Mucosa of descending colon (tissue), 3 donors: Measurements from ENCODE around the gene TM9SF2. TPM values are rescaled to one million over a fixed set of nuclear protein-coding genes. Genes with fewer than 3 reads are reported as not detected.

Source experiments
- ATAC-seq: fragments of 200-7000 bp; cut with Tn5 transposase; one replicate; pipeline ENCODE4 v1.9.1; 2020; ENCODE audit warnings: mild to moderate bottlenecking, moderate library complexity
- DNase-seq, 3 donors: peaks; one replicate each; pipeline ENCODE4 v3.0.0-alpha.2; 2020
- H3K36me3 ChIP-seq: fragments of 200-600 bp; one replicate; pipeline ENCODE4 v1.8.0; 2021; ENCODE audit warnings: low read depth, mild to moderate bottlenecking
- H3K4me1 ChIP-seq: fragments of 200-600 bp; one replicate; pipeline ENCODE4 v1.8.0; 2021; ENCODE audit warnings: low read depth, mild to moderate bottlenecking
- H3K4me3 ChIP-seq: fragments of 200-600 bp; one replicate; pipeline ENCODE4 v1.8.0; 2021; ENCODE audit warnings: mild to moderate bottlenecking
- H3K9me3 ChIP-seq: fragments of 200-600 bp; one replicate; pipeline ENCODE4 v1.8.0; 2021; ENCODE audit warnings: mild to moderate bottlenecking
- intact Hi-C, 2 donors: fragments of 100-400 bp; cut with DNase I in 1 of 2; cut with micrococcal nuclease in 1 of 2; formaldehyde crosslinking; loops; one replicate each; pipeline versions ENCODE4 v1.11.0 to v1.11.1; 2022; cut with DNase I, micrococcal nuclease
- total RNA-seq, 3 donors: library from RNA; stranded (reverse); fragmentation: NEBNext Ultra II Directional in 2 of 3; extraction: Animal tissue kit (Norgen Biotek cat#: 25700) in 2 of 3; gene quantifications; one replicate each; pipeline versions ENCODE4 v1.2.1 to v1.2.4, GENCODE V29; 2021 to 2023
- TF ChIP-seq, protein P1 (sequence below): fragments of 200-600 bp; IDR thresholded peaks from one replicate; pipeline ENCODE4 v1.8.0; 2022; ENCODE audit warnings: antibody characterized with exemption, mild to moderate bottlenecking
- donor health status: DM: no; HTN: no; CAD: no; lungs with moderate emphysema.
- donor health status: DM: no; HTN: no; CAD: no.
- donor health status: DM: no; HTN: yes; CAD: no.

TM9SF2 gene
- total RNA-seq, 3 donors from 2014 or later, result 129 to 202 (median 200) TPM

DNA sequence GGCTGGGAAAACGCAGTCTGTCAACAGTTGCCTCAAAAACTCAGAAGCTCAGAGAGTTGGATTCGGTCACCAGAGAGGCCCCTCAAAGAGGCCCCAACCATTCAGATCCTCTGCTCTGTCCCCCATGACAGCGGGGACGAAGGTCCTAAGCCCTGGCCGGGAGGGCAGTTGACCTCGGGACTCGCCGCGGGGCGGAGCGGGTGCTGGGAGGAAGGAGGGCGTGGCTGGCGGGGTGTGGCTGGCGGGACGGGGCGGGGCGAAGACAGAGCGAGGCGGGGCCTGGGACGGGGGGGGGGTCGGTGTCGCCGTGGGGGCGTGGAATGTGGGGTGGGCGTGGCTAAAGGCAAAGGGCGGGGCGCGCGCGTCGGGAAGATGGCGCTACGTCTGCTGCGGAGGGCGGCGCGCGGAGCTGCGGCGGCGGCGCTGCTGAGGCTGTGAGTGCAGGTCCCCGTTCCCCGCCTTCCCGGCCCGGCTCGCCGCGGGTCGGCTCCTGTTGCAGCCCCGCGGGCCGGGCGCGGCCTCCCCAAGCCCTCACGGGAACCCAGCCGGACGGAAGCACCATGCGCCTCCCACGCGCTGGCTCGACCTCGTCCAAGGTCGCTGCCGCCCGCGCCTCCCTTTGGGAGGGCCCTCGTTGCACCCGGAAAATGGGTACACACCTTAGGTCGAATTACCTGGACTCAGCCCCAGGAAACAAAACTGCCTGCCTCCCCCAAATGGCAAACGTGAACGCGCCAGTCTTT lies 105.2 kb downstream of the TM9SF2 start, which contains the start of gene CLYBL:
CLYBL (plus strand) TSS at position 367 of the 743 bp plus-strand sequence.
- no peaks in the 10 kb centered on the region for H3K36me3 ChIP-seq
- TF ChIP-seq, protein P1, sequence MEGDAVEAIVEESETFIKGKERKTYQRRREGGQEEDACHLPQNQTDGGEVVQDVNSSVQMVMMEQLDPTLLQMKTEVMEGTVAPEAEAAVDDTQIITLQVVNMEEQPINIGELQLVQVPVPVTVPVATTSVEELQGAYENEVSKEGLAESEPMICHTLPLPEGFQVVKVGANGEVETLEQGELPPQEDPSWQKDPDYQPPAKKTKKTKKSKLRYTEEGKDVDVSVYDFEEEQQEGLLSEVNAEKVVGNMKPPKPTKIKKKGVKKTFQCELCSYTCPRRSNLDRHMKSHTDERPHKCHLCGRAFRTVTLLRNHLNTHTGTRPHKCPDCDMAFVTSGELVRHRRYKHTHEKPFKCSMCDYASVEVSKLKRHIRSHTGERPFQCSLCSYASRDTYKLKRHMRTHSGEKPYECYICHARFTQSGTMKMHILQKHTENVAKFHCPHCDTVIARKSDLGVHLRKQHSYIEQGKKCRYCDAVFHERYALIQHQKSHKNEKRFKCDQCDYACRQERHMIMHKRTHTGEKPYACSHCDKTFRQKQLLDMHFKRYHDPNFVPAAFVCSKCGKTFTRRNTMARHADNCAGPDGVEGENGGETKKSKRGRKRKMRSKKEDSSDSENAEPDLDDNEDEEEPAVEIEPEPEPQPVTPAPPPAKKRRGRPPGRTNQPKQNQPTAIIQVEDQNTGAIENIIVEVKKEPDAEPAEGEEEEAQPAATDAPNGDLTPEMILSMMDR, result no peak

DNA sequence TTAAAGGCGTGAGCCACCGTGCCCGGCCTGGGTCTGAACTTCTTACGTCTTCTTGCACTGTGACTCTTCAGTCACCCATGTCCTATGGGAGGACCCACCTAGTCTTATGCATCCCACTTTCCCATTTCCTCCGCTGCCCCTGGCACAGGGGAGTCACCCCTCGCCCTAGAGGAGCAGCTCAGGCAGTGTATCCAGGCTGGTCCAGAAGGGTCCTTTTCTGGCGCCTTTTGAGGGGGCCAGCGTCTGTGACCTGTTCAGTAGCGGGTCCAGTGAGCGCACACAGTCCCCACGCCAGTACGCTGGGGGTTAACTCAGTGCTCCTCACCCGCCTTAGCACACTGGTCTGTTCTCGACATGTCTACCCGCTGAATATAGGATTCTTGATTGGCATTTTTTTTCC lies 107.1 kb downstream of the TM9SF2 start:
- Histone ChIP-seq H3K4me3 (no peak overlapping the region), H3K36me3 (no peaks in the 10 kb centered on the region), H3K4me1 (no peaks in the 10 kb centered on the region), H3K9me3 (no peaks in the 10 kb centered on the region)
- DNase-seq (peak in 1 of 3 donors; percentile 52), ATAC-seq (no peak)
- intact Hi-C loops, result no loop called here
- TF ChIP-seq, protein P1, result no peak

More for the DNA sequence above, 105.2 kb downstream of the TM9SF2 start, which contains the start of gene CLYBL:
- peak; percentile 97 for ATAC-seq
- Histone ChIP-seq H3K4me3 (peak within 1 kb of the TSS; percentile 42), H3K9me3 (no peaks in the 10 kb centered on the region), H3K4me1 (no peaks in the 10 kb centered on the region)
- peak; percentile 93 to 95 (median 94) for DNase-seq
- intact Hi-C loops, result no loop called here

DNA sequence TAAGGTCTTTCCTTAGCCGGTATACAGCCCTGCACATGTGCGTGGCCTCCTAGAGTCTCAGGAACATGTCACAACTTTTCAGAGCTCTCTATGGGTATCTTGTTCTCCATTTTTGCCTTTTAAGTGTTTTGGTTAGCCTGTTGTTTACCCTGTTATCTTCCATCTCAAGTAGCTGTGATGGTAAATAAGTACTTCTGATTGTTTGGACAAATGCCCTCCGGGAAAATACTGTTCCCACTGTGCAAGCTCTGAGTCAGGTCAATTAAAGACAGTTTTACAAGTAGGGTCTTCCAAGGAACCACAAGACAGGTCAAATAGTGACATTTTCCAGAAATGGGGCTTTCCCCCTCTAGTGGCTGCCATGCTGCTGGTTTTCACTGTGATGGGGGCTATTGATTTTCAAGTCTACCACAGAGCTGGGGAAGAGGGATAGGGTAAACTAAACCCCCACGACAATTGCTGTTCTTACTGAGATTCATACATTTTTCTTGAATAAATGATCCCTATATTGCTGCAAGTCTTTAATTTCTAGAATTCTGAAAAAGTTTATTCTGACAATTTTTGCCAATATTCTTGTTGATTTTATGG lies 109.5 kb downstream of the TM9SF2 start:
- Histone ChIP-seq H3K4me1 (peaks cover 5% of the 10 kb centered on the region), H3K36me3 (no peaks in the 10 kb centered on the region), H3K4me3 (no peak overlapping the region), H3K9me3 (no peaks in the 10 kb centered on the region)
- TF ChIP-seq, protein P1, result no peak
- DNase-seq, result no peak
- no peak for ATAC-seq
- intact Hi-C loops, result no loop called here

Other genes with a start within 250 kb of the TM9SF2 start
- gene GPR18, start 243.1 kb upstream of the TM9SF2 start, total RNA-seq, result under 1 TPM; 0.35 to 0.60 (median 0.46) TPM
- 10 to 100 TPM in 1 of 3 donors, 1 to 10 TPM in 2; 1.6 to 15.3 (median 5.0) TPM for gene GPR183, start 194.1 kb upstream of the TM9SF2 start, total RNA-seq
- gene CLYBL, start 105.2 kb downstream of the TM9SF2 start, total RNA-seq, result 10 to 100 TPM; 15.8 to 45.0 (median 25.5) TPM